DMS 273 (cell line): ENCODE measurements around the gene NRARP.
A peak's percentile ranks its signal among the peaks of the same experiment; 100 is the strongest.

Experiments
- DNase-seq: peaks from one replicate; lab custom pipeline; 2025; ENCODE audit not compliant: unreplicated experiment; lab: John Stamatoyannopoulos, UW

Gene NRARP

DNA sequence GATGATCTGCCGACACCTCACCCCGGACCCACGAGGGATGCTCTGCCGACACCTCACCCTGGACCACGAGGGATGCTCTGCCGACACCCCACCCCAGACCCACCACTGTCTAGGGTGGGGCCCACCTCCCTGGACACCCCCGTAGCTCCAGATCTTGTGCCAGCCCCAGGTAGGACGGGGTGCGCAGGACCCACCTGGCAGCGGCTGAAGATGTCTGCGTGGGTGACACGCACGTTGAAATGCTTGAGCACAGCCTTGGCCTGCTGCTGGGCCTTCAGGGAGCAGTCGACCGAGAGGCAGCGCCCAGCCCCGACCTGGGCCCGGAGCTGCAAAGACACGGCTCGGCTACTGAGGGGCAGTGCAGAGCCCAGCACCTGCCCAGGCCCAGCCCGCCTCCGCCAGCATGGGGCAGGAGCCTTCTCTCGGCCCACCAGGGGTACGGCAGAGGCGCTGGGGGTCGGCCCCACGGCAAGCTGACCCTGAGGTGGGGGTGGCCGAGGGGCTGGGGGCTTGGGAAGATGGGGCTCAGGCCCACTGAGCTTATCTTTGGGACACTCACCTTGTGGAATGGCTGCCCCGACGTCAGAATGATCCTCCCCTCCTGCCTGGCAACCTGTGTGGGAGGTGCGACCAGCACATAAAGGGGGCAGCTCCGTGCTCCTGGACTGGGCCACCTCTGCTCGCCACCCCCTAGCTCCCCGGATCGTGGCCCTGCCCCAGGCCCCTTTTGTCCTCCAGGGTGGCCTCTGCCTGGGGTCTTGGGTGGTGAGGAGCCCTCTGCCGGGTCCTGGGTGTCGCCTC lies 21.7 kb upstream of the NRARP start:
- no peak for DNase-seq

DNA sequence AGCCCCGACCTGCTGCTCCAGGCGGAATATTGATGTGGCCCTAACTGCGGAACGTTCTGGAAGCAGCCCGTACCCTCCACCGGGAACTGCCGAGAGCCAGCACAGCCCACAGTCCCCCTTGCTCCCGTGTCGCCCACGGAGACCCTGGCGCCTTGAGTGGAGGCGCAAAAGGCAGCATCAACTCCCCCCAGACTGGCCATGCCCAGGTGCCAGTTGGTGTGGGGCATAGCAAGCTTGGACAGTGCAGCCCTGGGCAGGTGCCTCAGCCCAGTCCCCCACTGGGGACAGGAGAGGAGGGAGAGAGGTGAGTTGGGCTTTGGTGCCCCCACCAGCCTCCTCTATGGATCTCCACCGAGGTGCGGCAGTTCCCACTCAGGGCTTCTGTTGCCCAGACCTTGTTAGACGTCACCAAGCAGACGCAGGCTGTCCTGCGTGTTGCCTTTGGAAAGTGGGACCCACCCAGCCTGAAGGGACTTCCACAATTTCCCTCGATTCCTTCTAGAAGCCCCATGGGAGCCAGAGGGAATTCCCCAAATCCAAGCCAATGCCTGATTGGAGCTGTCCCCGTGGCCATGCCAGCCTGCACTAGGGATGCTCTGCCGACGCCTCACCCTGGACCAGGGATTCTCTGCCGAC lies 19.8 kb upstream of the NRARP start:
- no peak for DNase-seq

DNA sequence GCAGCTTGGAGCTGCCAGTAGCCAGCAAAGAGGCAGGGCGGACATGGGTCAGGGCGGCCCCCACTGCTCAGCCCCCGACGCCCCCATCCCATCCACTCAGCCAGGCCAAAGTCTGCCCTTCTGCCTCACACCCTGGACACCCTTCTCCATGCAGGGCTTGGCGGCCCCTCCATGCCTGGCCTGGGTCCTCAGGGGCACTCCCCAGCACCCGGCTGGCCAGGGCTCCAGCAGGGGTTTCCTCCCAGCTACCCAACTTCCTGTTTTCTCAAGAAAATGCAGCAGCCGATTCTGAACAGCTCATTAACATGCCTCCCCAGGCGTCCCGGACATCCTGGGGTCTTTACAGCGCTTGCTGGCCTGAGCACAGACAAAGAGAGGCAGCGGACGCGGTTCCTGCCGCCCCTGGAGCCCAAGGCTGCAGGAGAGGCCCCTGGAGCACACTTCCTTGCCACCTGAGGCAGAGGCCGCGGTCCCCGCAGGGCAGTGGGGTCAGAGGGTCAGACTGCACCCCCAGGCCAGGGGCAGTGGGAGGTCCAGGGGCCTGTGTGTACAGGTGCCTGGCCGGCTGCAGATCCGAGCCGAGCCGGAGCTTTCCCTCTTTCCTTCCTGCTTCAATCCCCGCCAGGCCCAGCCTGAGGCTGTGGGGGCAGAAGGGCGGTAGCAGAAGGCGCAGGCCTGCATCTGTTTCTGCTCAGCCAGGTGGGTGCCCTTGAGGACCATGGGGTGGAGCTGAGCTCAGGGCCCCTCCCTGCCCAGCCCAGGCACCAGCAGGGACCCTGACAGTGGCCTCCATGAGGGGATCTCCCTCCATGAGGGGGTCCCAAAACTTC lies 18.7 kb upstream of the NRARP start:
- DNase-seq = no peak

DNA sequence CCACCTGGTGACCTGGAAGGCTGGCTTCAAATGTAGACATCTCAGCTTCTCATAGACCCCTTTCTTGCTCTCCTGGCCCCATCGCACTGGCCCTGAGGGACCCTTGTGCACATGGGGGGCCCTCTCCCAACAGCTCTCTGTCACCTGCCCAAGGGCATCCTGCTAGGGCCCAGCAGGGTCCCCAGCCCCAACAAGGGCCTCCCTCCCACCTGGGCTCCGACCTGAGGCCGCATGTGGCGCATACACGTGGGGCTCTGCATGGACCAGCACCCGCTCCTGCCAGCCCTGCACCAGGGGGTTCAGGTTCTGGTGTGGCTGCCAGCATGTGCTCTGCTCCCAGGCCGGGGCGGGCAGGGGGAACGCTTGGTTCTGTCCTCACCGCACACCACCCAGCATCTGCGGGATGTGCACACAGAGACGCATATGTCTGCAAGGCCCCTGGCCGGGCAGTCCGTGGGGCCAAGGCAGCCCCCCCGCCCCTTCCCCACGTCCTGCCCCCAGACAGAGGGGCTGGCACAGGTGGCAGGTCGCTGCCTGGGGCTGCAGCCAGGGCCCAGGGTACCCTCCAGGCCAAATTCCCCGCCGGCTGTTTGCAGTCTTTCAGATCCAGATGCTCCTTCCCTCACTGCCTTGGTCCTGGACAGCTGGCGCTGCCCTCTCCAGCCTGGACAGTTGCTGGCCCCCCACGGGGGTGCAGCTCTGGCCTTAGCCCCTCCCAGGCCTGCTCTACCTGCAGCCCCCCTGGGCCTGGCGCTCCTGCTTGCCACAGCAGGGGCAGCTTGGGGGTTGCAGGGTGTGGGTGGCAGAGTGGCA lies 17.9 kb upstream of the NRARP start:
- DNase-seq = no peak

DNA sequence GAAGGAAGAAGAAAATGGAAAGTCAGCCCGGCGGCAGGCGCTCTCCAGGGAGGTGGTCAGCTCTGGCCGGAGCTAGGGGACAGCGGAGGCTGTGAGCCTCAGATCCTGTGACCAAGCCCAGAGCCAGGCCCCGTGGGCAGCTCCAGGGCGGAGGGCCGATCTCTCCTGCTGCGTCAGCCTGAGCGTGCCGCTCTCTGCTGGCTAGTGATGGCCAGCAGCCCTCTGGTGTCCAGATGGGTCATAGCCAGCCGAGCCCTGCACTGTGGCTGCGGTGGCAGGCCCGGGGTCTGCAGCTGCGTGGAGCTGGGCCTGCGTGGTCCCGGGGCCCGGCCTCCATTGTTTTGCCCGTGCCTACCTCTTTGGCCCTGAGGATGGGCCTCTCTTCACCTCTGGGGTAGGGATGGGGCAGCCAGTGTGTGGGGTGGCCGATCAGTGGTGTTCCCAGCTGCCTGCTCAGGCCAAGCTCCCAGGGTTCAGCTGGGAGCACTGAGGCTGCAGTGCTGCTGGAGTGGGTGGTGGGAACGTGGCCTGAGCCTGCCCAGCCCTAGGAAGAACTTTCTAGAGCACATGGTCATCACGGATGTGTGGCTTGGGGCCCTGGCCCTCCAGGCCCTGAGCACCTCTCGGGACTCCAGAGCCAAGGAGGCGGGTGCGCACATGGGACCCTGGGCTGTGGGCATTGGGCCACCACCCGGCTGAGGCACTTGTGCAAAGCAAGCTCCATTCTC lies 17.1 kb upstream of the NRARP start:
- no peak for DNase-seq

DNA sequence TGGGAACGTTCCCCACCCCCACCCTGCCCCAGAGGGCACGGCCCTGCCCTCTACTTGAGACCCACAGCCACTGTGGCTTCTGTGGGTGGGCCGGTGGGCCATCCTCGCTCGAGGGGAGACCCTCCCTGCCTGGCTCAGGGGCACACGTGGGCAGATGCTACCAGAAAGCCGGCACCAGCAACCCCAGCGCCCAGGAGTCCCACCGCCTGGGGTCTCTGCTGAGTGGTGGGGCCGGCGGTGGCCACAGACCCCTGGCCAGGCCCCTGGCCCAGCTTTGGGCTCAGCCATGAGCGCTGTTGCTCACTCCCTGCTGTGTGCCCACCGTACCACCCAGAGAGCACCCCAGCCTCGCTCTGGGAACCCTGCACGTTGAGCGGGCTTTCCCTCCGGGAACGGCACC lies 16.5 kb upstream of the NRARP start:
- DNase-seq = no peak

DNA sequence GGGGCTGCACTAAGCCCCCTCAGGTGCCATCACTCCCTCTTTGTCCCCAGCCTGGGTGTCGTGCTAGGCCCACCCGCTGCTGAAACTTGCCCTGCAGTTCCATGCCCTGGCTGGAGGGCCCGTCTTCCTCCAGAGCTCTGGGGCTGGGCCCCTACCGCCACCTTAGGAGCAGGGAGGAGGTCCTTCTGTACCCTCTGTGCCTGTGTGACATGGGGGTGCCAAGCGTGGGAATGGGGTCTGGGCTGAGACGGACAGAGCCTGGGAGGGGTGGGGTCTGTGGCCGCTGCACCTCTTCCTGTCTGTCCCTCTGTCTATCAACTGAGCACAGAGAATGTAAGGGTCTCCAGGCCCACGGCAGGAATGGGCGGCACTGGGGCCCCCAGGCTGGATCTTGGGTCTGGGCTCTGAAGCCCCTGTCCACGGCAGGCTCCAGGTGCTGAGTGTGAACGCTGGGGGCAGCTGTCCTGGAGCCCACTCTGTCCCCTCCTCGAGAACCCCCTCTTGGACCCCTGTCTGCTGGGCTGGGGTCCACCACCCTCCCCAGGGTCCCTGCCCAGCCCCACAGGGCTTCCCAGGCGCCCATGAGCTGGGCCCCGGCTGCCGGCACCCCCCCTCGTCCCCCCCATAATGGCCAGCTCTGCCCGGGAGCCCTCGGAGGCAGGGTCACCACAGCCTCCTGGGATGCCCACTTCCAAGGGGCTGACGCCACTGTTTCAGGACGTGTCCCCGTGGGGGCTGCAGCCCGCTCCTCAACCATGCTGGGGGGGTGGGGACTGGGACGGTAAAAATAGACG lies 15.8 kb upstream of the NRARP start:
- no peak for DNase-seq

DNA sequence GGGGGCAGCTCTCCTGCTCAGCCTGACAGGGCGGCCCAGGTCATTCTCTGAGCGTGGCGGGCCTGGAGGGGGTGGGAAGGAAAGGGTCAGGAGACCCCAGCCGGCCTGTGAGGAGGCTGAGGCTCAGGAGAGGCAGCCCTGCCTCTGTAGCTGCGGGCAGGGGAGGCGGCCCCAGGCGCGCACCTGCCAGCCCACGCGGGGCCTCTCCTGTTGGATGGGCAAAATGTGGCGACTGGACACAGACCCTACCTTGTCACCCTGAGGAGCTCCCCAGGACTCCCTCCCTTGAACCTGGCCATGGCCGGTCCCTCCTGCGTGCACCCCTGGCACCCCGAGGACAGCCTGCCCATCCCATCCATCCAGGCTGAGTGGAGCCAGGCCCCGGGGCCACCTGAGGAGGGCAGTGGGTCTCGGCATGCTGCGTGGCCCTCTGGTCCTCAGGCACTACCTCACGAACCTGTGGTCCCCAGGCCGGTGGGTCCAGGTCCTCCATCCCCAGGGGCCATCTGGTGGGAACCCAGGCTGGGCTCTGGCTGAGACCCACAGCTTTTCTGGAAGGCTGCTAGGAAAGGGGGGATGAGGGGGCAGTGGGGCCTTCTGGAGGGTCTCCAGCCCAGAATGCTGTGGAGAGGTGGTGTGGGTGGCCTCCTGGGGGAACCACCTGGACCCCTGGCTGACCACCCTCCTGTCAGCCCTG lies 15.1 kb upstream of the NRARP start:
- DNase-seq = no peak

DNA sequence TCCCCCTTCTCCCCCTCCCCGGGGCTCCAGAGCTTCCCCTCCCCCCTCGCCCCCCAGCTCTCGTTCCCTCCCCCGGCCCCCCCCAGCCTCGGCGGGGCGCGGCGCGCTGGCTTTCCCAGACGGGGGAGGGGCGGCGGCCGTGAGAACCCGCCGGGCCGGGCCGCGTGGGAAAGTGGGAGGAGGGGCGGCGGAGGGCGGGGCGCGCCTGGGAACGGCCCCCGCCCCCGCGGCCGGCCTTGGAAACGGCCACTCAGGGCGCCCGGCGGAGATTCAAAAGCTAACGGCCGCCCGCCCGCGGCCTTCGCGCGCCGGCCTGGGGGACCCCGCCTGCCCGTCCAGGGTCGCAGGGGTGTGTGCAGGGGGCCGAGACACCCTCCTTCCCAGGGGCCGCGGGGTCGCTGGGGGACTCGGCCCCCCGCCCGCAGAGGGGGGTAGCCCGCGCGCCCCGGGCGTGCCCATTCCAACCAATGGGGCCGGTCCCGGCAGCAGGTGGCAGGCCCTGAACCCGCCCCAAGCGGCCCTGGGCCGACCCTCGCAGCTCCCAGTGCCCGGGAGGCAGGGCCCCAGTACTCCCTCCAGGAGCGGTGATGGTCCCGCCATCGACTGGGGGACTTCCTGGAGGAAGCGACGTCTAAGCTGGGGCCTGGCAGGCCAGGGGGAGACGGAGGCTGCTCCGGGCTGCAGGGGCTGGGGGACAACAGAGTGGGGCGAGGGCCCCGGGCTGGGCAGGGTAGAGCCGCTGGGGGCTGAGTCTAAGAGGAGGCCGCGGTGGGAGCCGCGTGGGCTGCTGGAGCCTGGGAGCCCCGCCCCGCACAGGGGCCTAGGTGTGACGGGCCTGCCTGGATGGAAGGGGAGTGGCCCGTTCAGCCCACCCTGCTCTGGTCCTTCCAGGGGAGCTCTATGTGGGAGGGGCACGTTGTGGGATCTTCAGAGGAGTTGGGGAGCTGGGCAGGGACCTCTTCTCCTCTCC lies 14.2 kb upstream of the NRARP start:
- peak; percentile 76 for DNase-seq

DNA sequence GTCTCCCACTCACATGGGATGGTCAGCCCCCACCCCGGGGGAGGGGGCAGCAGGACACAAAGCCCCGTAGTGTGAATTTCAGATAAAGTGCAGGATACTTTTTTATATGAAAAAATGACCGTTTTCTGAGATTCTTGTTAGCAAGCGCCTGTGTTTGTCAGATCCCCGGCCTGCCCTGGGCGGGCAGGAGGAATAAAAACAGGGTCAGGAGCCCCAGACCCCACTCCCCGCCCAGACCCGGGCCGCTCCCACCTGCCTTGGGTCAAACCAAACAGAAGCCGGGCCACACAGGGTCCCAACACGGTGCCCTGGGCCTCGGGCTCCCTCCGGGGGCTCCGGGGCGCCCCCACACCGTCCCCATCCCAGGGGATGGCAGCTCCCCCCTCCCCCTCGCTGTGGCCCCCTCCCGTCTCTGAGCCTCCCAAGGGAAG lies 13.5 kb upstream of the NRARP start:
- DNase-seq = no peak

DNA sequence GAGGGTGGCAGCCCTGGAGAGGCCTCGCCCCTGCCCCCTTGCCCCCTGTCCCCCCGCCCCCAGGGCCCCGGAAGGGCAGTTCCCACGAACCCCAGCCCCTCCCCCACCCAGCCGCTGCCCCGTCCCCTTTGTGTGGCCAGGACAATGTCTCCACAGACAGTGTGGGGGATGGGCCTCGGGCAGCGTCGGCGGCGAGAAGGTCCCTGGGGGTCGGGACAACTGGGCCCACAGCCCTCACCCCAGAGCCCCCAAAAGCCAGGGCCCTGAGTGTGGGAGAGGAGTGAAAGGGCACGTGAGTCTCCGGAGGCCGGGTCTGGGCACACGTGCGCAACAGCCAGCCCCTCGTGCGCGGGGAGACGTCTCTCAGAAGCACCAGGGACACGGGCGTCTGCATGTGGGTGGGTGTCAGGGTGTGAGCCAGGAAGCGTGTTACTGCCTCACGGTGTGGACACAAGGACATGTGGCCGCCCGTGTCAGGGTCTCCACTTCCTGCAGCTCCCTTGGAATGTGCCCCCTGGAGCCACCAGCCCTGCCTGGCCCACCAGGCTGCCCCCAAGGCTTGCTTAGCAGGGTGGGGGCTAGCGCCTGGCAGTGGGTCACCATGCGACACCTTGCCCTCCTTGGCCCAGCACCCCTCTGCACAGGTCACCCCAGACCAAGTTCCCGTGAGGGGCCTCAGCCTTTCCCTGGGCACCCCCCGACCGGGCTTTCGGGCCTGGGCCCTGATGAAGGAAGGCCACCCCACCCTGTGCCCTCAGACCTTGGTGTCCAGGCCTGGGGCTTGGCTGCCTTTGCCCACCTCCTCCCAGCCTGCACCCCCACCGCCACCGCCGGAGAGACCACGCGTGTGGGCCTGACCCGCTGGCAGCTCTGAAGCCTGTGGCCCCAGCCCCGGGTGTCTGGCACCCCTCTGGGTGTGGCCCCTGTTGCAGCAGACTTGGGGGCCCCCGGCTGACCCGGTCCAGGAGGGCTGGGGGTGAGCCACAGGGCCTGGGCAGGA lies 12.8 kb upstream of the NRARP start:
- DNase-seq = no peak

DNA sequence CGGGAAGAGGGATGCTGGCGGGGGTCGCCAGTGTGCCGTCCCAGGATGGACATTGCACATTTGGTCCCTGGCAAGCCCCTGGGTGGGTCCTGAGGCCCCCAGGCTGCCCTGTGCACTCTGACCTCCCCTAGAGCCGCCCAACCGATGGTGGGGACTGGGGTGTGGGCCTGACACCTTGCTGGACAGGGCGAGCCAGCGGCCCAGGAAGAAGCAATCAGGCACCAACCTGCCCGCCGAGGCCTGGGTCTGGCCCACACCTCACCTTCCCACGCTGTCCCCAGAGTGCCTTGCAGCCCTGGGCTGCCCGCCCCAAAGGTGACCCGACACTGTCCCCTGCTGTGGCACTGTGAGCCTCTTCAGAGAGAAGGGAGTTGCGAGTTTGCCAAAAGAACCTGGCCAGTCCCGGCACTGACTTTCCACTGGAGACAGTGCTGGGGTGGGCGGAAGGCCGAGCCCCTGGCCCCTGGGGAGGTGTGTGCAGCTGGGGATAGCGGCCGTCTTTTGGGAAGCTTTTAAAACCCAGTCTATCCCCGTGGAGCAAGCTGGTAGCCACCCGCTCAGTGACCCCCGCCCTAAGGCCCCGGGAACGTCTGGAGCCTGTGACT lies 12.0 kb upstream of the NRARP start:
- DNase-seq = no peak

DNA sequence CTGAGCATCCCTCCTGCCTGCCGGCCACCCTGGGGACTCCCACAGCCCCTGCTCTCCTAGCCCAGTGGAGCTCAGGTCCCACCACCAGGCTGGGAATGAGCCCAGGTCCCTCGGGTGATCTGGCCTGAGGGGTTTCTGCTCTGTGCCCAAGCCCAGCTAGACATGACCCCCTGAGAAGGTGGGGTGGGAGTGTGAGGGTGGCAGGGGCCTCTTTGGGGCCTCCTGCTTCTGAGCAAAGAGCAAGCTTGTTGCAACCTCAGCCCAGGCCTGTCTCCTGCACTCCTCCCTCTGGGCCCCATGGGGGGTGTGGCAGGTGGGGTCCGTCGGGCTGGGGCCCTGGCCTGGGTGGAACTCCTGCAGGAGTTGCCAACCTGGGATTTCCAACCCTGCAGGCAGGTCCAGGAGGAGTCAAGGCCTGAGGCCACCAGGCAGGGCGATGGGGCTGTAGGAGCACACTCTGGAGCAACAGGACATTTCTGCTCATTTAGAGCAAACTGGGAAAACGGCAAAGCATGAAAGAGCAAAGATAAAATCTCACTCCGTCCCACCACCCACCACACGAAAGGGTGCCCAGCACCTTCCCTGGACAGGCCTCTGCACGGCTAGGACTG lies 11.4 kb upstream of the NRARP start:
- DNase-seq = no peak

DNA sequence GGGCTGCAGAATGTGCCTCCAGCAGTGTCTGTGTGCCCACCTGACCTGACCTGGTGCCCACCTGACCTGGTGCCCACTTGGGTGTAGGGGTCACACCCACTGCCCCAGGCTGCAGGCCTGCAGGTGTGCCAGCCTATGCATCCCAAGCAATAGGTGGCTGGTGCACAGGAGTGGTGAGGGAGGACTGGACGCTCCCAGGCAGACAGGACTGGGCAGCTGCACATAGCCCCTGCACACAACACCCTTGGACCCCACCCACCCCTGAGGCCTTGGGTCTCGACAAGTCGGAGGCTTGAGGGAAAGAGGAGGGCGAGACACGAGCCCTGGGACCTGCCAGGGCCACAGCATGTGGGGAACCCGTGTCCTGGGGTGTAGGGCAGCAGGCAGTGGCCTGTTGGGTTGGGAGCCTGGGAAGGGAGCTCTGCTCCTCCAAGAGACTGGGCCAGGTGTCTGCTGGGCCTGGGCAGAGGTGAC lies 10.8 kb upstream of the NRARP start:
- DNase-seq = no peak

DNA sequence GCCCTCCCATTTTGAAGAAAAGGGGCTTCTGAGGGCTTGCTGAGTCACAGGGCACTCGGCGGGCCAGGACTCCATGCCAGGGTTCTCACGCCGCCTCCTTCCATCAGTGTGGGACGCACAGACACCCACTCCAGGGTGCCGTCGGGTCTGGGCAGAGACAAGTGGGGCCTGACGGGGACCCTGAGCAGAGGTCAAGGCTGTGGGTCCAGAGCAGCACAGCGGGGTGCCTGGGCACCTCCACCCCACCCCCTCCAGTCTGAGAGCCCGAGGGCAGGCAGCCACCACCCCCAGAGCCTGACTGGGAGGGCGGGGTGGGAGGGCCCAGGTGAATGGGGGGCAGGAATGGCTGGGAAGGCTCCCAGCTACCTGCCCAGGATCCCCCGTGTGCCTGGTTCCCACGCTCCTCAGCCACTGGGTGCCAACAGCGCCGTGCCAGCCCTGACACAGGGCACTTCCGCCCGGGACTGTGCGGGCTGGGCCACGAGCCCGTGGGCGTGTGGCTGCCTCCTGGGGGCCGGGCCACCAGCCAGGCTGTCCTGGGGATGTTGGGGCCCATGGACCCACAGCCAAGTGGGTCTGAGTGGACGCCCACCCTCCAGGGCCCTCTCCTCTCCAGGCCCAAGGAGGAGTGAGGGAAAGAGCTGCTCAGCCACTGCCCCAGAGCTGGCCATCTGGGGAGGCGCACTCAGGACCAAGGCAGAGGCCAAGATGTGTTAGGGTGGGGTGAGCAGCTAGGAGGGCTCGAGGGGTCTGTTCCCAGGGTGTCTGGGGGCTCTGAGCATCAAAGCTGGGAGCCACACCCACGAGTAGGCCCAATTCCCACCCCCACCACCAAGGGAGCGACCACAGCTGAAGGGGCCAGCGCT lies 10.1 kb upstream of the NRARP start:
- DNase-seq = no peak
